Erythroblast (primary cell): Measurements from ENCODE around the gene IMMP2L.

Source experiments
- GATA1 ChIP-seq: IDR thresholded peaks from 2 replicates; pipeline ENCODE4 v1.6.1; 2011; ENCODE audit warnings: low read depth, mild to moderate bottlenecking, control low read depth, low read length, moderate library complexity
- POLR2A ChIP-seq: IDR thresholded peaks from 2 replicates; pipeline ENCODE4 v1.6.1; 2011; ENCODE audit warnings: mild to moderate bottlenecking, low read length

DNA sequence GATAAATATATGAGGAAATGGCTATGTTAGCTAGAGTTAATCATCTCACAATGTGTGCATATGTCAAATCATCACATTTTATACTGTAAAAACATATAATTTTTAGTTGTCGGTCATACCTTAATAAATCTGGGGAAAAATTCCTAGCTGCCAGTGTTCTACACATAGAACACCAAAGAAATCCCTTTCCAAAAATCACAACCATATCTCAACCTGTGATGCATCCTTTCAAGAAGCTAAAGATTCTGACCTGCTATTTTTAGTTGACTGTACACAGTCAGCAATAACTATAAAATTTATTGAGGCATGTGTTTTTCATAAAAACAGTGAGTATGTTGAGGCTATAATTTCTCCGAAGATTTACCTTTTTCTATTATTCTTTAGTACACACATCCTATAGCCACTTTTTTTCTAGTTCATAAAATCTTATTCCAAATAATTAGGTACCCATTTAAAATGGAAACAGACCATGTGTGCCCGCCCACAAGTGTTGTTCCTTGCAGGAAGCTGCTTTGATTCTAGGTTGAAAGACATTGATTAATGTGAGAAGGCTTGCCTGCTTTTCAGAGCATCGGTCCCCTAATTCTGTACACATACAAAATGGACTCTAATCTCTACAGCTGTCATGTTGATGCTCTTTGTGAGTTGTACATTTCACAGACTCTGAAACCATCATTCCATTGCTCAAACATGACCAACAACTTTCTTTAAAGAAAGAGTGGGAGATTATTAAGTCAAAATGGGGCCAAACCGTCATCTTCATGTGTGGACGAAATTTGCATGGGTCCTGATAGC, 588.9 kb downstream of the IMMP2L start:
- TF ChIP-seq POLR2A (no peak), GATA1 (no peak)
